Superior temporal gyrus (tissue), 1 donor: ENCODE measurements around the gene GTF2A1.

Experiments used
- DNase-seq: peaks from one replicate; pipeline ENCODE4 v3.0.0-alpha.2; 2016; ENCODE audit errors: extremely low spot score

The GTF2A1 gene

DNA sequence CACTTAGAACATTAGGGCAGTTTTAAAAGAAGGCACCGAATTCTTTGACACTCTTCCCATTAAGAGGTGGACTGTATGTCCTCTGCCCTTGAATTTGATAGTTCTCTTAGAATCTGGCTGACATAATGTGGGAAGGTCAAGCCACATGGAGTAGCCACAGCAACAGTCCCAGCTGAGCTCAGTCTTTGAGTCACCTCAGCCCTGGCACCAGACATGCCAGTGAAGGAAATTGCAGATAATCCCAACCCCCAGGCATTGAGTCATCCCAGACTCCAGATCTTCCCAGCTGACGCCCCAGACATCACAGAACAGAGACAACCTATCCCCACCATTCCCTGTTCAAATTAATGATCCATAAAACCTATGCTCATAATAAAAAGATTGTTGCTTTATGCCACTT, 83.4 kb downstream of the GTF2A1 start:
- DNase-seq = no peak

DNA sequence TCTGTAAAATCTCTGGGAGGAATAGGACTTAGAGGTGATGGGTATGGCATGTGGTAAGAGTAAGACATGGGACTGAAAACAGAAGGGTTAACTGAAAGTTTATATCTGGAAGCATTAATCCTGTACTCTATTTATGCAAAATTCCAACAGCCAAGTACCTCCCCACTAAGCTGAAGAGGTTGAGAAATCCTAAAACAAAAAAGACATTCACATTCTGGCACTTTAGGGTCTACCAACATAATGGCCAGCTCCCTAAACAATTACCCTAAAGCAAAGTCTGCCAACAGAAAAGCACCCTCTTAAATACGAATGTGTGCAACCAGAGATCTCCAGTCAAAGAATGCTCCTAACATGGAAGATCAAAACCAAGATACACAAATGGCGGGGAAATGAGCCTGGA, 87.4 kb downstream of the GTF2A1 start:
- DNase-seq = no peak

DNA sequence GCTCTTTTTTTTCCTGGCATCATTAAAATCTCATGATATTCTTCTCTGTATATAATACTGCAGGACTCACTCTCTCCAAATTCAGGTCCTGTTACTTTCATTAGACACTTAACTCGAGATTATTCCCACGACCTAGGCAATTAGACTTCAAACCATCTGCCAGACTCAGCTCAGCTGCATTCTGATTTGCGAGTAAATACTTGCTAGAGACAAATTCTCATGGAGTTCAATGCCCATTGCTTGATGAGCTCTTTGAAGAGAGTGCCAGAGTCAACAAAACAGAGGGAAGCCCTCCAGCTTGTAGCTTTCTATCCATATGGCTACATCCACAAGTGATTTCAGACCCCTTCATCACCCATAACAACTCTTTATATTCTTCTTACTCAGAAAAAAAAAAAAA, 88.3 kb downstream of the GTF2A1 start:
- DNase-seq = no peak

DNA sequence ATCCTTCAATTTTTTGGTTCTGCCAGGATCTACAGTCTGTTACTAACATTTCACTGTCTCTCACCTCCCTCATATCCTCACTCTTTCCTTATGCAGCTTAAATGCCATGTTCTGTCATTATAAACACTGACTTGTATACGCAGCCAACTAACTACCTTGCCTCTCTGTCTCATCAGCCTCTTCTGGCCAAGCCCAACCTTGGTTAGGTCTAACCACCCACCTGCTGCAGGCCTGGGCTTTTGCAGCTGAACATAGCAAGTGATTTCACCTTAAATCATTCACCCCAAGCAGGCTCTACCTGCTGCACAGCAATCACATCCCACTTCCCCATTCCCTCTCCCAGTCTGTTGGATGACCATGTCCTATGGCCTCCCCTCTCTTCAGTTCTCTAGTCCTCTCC, 91.5 kb downstream of the GTF2A1 start:
- DNase-seq = no peak

DNA sequence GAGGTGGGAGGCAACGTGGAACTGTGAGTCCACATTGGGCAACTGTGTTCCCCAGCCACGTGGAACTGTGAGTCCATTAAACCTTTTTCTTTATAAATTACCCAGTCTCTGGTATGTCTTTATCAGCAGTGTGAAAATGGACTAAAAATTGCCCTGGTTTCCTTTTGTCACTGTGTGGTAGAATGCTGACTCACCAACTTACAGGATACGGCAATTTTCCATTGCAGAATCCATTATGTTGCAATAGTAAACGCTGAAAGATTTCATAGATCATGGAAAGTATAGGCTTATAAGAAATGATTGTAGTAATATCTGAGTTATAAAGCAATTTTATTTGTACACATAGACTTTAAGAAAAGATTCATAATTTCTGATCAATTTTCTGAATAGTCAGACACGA, 93.0 kb downstream of the GTF2A1 start:
- DNase-seq = no peak

DNA sequence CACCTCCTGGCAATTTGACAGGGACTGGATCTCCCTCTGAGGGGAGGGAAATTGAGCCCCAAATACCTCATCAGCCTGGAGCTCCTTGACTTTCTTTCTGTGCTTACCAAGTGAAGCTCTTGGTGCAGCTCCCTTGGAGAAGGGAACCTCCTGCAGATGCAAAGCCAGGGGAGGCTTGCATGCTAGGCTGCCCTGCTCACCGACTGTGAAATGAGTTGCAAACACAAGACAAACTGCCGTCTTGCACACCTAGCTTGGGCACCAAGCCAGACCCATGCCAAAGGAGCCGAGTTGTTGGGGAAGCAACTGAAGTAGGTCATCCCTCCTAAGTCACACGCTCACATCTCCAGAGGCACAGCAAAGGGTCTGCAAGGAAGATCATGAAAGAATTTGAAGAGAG, 95.2 kb downstream of the GTF2A1 start:
- DNase-seq = no peak
